GM12874 (cell line): ENCODE results near the gene PITX2.

Experiments used
- CTCF ChIP-seq: IDR thresholded peaks from 2 replicates; pipeline ENCODE4 v1.5.1; 2011; ENCODE audit warnings: low read depth, mild to moderate bottlenecking, control low read depth, low read length, moderate library complexity; ENCODE audit not compliant: insufficient read depth

The PITX2 gene

GRCh38 chr4:110596431-110596830 is 26.4 kb downstream of the PITX2 start:
- no peak for TF ChIP-seq CTCF

GRCh38 chr4:110595583-110595982 is 27.3 kb downstream of the PITX2 start:
- no peak for TF ChIP-seq CTCF

GRCh38 chr4:110589297-110589696 is 33.6 kb downstream of the PITX2 start:
- no peak for TF ChIP-seq CTCF

GRCh38 chr4:110587666-110588285 is 35.1 kb downstream of the PITX2 start:
- TF ChIP-seq CTCF = no peak

- TF ChIP-seq CTCF = peak; percentile 26; the same call in 1 of the 2 replicates
Measured at GRCh38 chr4:110586131-110586850, 36.6 kb downstream of the PITX2 start.
